ENCODE data around the gene NRG3. TPM values are rescaled to one million over a fixed set of nuclear protein-coding genes. Genes with fewer than 3 reads are reported as not detected.

NRG3 gene
- total RNA-seq, 2 experiments from 2014 or later: not detected

DNA sequence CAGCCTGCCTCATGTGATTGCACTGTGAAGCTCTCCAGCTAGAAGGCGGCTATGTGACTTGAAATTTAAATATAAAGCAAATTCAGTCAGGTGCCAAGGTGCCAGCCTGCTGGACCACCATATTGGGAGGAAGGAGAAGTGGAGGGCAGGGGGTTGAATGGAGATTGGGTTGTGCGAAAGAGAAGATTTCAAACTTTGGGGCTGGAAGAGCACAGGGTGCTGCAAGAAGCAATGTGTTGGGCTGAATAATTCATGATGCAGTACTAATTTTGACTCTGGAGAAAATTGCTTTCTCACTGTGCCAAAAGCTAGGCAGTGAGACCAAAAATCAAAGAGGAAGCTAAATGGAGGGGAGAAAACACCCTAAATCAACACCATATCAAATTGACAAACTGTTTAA, 335.3 kb downstream of the NRG3 start:
- Histone ChIP-seq H4K20me1 (ENCODE audit: insufficient read depth, low read length) (no peaks in the 10 kb centered on the region), H3K27ac (ENCODE audit: low read depth, low read length, poor library complexity, severe bottlenecking) (no peak overlapping the region), H3K9me3 (ENCODE audit: low read length) (no peaks in the 10 kb centered on the region), H3K4me1 (ENCODE audit: insufficient read depth, low read length, poor library complexity, severe bottlenecking) (peaks cover 8% of the 10 kb centered on the region), H3K36me3 (ENCODE audit: insufficient read depth, low read length) (no peaks in the 10 kb centered on the region), H3K4me3 (ENCODE audit: low read depth, low read length, poor library complexity, severe bottlenecking) (no peak overlapping the region), H3K79me2 (ENCODE audit: insufficient read depth, low read depth, low read length) (no peaks in the 10 kb centered on the region), H3K9me2 (ENCODE audit: insufficient read depth, low read length) (no peaks in the 10 kb centered on the region), H2AFZ (ENCODE audit: low read length) (no peak overlapping the region), H3K4me2 (ENCODE audit: low read length) (no peak overlapping the region)
- intact Hi-C loops (cut with micrococcal nuclease; ENCODE audit: unreplicated experiment): no loop called here
- TF ChIP-seq EZH2phosphoT487 (IDR thresholded peaks at IDR 0.05; ENCODE audit: borderline replicate concordance, low read depth, low read length): no peak
- TF ChIP-seq, protein P1, sequence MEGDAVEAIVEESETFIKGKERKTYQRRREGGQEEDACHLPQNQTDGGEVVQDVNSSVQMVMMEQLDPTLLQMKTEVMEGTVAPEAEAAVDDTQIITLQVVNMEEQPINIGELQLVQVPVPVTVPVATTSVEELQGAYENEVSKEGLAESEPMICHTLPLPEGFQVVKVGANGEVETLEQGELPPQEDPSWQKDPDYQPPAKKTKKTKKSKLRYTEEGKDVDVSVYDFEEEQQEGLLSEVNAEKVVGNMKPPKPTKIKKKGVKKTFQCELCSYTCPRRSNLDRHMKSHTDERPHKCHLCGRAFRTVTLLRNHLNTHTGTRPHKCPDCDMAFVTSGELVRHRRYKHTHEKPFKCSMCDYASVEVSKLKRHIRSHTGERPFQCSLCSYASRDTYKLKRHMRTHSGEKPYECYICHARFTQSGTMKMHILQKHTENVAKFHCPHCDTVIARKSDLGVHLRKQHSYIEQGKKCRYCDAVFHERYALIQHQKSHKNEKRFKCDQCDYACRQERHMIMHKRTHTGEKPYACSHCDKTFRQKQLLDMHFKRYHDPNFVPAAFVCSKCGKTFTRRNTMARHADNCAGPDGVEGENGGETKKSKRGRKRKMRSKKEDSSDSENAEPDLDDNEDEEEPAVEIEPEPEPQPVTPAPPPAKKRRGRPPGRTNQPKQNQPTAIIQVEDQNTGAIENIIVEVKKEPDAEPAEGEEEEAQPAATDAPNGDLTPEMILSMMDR (conservative IDR thresholded peaks at IDR 0.05; ENCODE audit: low read length): no peak
- POLR2A ChIA-PET: interaction anchor here (0.6 to 0.7 kb wide), 2 partner anchors 31 to 261 kb away, joined by 3 read pairs; no protein-coding TSS in a partner anchor
- no peak for DNase-seq (ENCODE audit: low spot score)
- BruUV-seq (replicated peaks): no TSS peak
- CTCF ChIA-PET (ENCODE audit: unreplicated experiment): no interaction called here

DNA sequence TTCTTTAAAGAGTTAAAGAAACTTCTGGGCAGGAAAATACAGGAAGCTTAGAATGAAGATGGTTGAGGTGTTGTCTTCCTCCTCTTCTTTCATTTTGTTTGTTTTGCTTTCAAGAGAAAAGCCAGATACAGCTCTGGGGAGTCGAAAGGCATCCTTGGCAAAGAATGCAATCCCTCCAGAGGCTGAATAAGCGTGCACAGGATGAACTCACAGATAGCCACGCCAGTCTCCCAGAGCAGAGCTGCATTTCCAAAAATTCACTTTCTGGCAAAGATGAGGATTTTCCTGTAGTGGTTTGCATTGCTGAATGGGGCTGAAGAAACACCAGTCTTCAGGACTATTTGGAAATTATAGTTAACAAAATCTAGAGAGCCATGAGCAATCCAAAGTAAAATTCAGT, 336.4 kb downstream of the NRG3 start:
- H3K36me3 ChIP-seq (ENCODE audit: insufficient read depth, low read length): no peaks in the 10 kb centered on the region
- H3K9me3 ChIP-seq (ENCODE audit: low read length): no peaks in the 10 kb centered on the region
- no peaks in the 10 kb centered on the region for H4K20me1 ChIP-seq (ENCODE audit: insufficient read depth, low read length)
- no peak overlapping the region for H3K4me3 ChIP-seq (ENCODE audit: low read depth, low read length, poor library complexity, severe bottlenecking)
- H2AFZ ChIP-seq (ENCODE audit: low read length): peak overlapping the region; percentile 78
- no peaks in the 10 kb centered on the region for H3K9me2 ChIP-seq (ENCODE audit: insufficient read depth, low read length)
- H3K79me2 ChIP-seq (ENCODE audit: insufficient read depth, low read depth, low read length): no peaks in the 10 kb centered on the region
- intact Hi-C loops (cut with micrococcal nuclease; ENCODE audit: unreplicated experiment): no loop called here
- TF ChIP-seq, protein P1 (conservative IDR thresholded peaks at IDR 0.05; ENCODE audit: low read length): no peak
- TF ChIP-seq EZH2phosphoT487 (IDR thresholded peaks at IDR 0.05; ENCODE audit: borderline replicate concordance, low read depth, low read length): no peak
- no TSS peak for BruUV-seq (replicated peaks)
- no peak overlapping the region for H3K27ac ChIP-seq (ENCODE audit: low read depth, low read length, poor library complexity, severe bottlenecking)
- H3K4me2 ChIP-seq (ENCODE audit: low read length): peak overlapping the region; percentile 40
- ChIA-PET CTCF (ENCODE audit: unreplicated experiment) (no interaction called here), POLR2A (interaction anchor here (0.6 kb wide), 3 partner anchors 83 to 1266 kb away, joined by 3 read pairs; no protein-coding TSS in a partner anchor)
- no peak for DNase-seq (ENCODE audit: low spot score)
- H3K4me1 ChIP-seq (ENCODE audit: insufficient read depth, low read length, poor library complexity, severe bottlenecking): peaks cover 8% of the 10 kb centered on the region

DNA sequence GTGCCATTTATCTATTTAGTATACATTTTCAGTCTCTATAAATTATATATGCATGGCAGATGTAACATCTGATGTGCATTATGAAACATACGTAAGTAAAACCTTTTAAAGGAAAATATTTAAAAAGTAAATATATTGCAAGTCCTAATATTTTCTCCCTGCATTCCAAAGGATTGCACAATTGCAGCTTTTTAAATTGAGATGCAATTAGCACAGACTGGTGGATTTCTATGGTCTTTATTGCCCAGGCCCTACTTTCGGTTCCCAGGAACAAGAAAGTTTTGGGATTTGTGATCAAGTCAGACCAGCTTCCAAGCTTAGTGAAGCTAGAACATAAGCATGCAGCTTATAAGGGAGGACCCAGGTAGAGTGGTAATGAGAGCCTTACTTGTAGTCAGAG, 337.8 kb downstream of the NRG3 start:
- BruUV-seq (replicated peaks): no TSS peak
- no peak overlapping the region for H3K4me2 ChIP-seq (ENCODE audit: low read length)
- H4K20me1 ChIP-seq (ENCODE audit: insufficient read depth, low read length): no peaks in the 10 kb centered on the region
- CTCF ChIA-PET (ENCODE audit: unreplicated experiment): no interaction called here
- no peak overlapping the region for H3K4me3 ChIP-seq (ENCODE audit: low read depth, low read length, poor library complexity, severe bottlenecking)
- peaks cover 8% of the 10 kb centered on the region for H3K4me1 ChIP-seq (ENCODE audit: insufficient read depth, low read length, poor library complexity, severe bottlenecking)
- H3K9me3 ChIP-seq (ENCODE audit: low read length): no peaks in the 10 kb centered on the region
- POLR2A ChIA-PET: no interaction called here
- H2AFZ ChIP-seq (ENCODE audit: low read length): no peak overlapping the region
- TF ChIP-seq, protein P1 (conservative IDR thresholded peaks at IDR 0.05; ENCODE audit: low read length): no peak
- no peak for TF ChIP-seq EZH2phosphoT487 (IDR thresholded peaks at IDR 0.05; ENCODE audit: borderline replicate concordance, low read depth, low read length)
- H3K9me2 ChIP-seq (ENCODE audit: insufficient read depth, low read length): no peaks in the 10 kb centered on the region
- H3K36me3 ChIP-seq (ENCODE audit: insufficient read depth, low read length): no peaks in the 10 kb centered on the region
- H3K79me2 ChIP-seq (ENCODE audit: insufficient read depth, low read depth, low read length): no peaks in the 10 kb centered on the region
- intact Hi-C loops (cut with micrococcal nuclease; ENCODE audit: unreplicated experiment): no loop called here
- no peak overlapping the region for H3K27ac ChIP-seq (ENCODE audit: low read depth, low read length, poor library complexity, severe bottlenecking)
- DNase-seq (ENCODE audit: low spot score): no peak
